Effector memory CD8-positive, alpha-beta T cell (primary cell): ENCODE results near the gene GRM3.

Experiments
- ATAC-seq: fragments of 150-1000 bp; cut with Tn5 transposase; replicated peaks from 2 replicates; pipeline ENCODE4 v1.10.0; 2021; ENCODE audit warnings: mild to moderate bottlenecking, moderate library complexity
- DNase-seq, 3 experiments: peaks; one replicate each; pipeline ENCODE4 v3.0.0; 2021
- H3K27ac Mint-ChIP-seq, 2 donors: one replicate each; pipeline ENCODE4 v1.8.0; 2022; ENCODE audit warnings: mild to moderate bottlenecking in 2 of 2, mixed read lengths in 2 of 2, moderate library complexity in 2 of 2
- H3K27me3 Mint-ChIP-seq, 2 donors: one replicate each; pipeline ENCODE4 v1.8.0; 2022; ENCODE audit warnings: mixed read lengths in 2 of 2
- H3K36me3 Mint-ChIP-seq: one replicate; pipeline ENCODE4 v1.8.0; 2022; ENCODE audit warnings: mild to moderate bottlenecking, moderate library complexity, mixed read lengths; ENCODE audit not compliant: insufficient read depth
- H3K4me1 Mint-ChIP-seq, 2 donors: one replicate each; pipeline ENCODE4 v1.8.0; 2022; ENCODE audit warnings: low read depth in 2 of 2, mixed read lengths in 2 of 2
- H3K4me3 Mint-ChIP-seq, 2 donors: one replicate each; pipeline ENCODE4 v1.8.0; 2022; ENCODE audit warnings: mild to moderate bottlenecking in 2 of 2, mixed read lengths in 2 of 2, moderate library complexity in 2 of 2
- H3K9me3 Mint-ChIP-seq, 2 donors: one replicate each; pipeline ENCODE4 v1.8.0; 2022; ENCODE audit warnings: mixed read lengths in 2 of 2

Gene GRM3

GRCh38 chr7:86911659-86912058, 267.9 kb downstream of the GRM3 start:
- H3K27me3 Mint-ChIP-seq = peaks cover 0 to 11% of the 10 kb centered on the region in 2 donors
- peaks cover 4% of the 10 kb centered on the region for H3K36me3 Mint-ChIP-seq
- no peaks in the 10 kb centered on the region for H3K9me3 Mint-ChIP-seq
- no peak for ATAC-seq
- H3K4me3 Mint-ChIP-seq = no peak overlapping the region
- peak overlapping the region in 1 of 2 donors; percentile 20 for H3K27ac Mint-ChIP-seq
- DNase-seq = no peak
- no peaks in the 10 kb centered on the region for H3K4me1 Mint-ChIP-seq

GRCh38 chr7:86913709-86914108, 270.0 kb downstream of the GRM3 start:
- DNase-seq (no peak), ATAC-seq (no peak)
- Mint-ChIP-seq H3K9me3 (no peaks in the 10 kb centered on the region), H3K27me3 (peaks cover 0 to 10% of the 10 kb centered on the region in 2 donors), H3K36me3 (peaks cover 5% of the 10 kb centered on the region), H3K27ac (no peak overlapping the region), H3K4me1 (no peaks in the 10 kb centered on the region), H3K4me3 (no peak overlapping the region)
